Trophoblast cell (in vitro differentiated cells and primary cell): ENCODE data around the gene NLRP3.

Source experiments
- DNase-seq, 2 donors: peaks; one replicate each; pipeline ENCODE4 v3.0.0-alpha.2; 2016
- H2AFZ ChIP-seq: 2 replicates; pipeline ENCODE4 v1.6.1; 2013; ENCODE audit warnings: low read length, moderate library complexity, mild to moderate bottlenecking; ENCODE audit not compliant: insufficient read depth, poor library complexity
- H2AK5ac ChIP-seq: 2 replicates; pipeline ENCODE4 v1.6.1; 2013; ENCODE audit warnings: mild to moderate bottlenecking, low read length
- H2BK120ac ChIP-seq: 2 replicates; pipeline ENCODE4 v1.6.1; 2013; ENCODE audit warnings: low read length, mild to moderate bottlenecking, moderate library complexity; ENCODE audit not compliant: insufficient read depth, poor library complexity
- H2BK12ac ChIP-seq: 2 replicates; pipeline ENCODE4 v1.6.1; 2013; ENCODE audit warnings: mild to moderate bottlenecking, low read length, moderate library complexity
- H2BK5ac ChIP-seq: 2 replicates; pipeline ENCODE4 v1.6.1; 2013; ENCODE audit warnings: low read length, low read depth, moderate library complexity, mild to moderate bottlenecking; ENCODE audit not compliant: poor library complexity
- H3K14ac ChIP-seq: 2 replicates; pipeline ENCODE4 v1.6.1; 2013; ENCODE audit warnings: mild to moderate bottlenecking, low read length
- H3K18ac ChIP-seq: 2 replicates; pipeline ENCODE4 v1.6.1; 2013; ENCODE audit warnings: mild to moderate bottlenecking, low read length
- H3K23ac ChIP-seq: 2 replicates; pipeline ENCODE4 v1.6.1; 2013; ENCODE audit warnings: low read length
- H3K27ac ChIP-seq: 2 replicates; pipeline ENCODE4 v1.5.1; 2013; ENCODE audit warnings: low read depth, mild to moderate bottlenecking, inconsistent platforms, low read length, moderate library complexity
- H3K27me3 ChIP-seq: 2 replicates; pipeline ENCODE4 v1.6.1; 2013; ENCODE audit warnings: inconsistent platforms, mild to moderate bottlenecking, low read length, moderate library complexity; ENCODE audit not compliant: insufficient read depth
- H3K36me3 ChIP-seq, 2 experiments: 1 replicate in 1 of 2; 2 replicates in 1 of 2; pipeline ENCODE4 v1.6.1; 2013; ENCODE audit warnings: low read length in 2 of 2, mild to moderate bottlenecking in 2 of 2, moderate library complexity in 1 of 2; ENCODE audit not compliant: insufficient read depth in 2 of 2, control insufficient read depth in 1 of 2
- H3K4ac ChIP-seq: 2 replicates; pipeline ENCODE4 v1.6.1; 2013; ENCODE audit warnings: low read depth, mild to moderate bottlenecking, low read length, moderate library complexity
- H3K4me1 ChIP-seq, 2 experiments: 1 replicate in 1 of 2; 2 replicates in 1 of 2; pipeline ENCODE4 v1.6.1; 2013; ENCODE audit warnings: low read length in 2 of 2, mild to moderate bottlenecking in 2 of 2, moderate library complexity in 1 of 2; ENCODE audit not compliant: insufficient read depth in 2 of 2, control insufficient read depth in 1 of 2
- H3K4me2 ChIP-seq: 2 replicates; pipeline ENCODE4 v1.6.1; 2013; ENCODE audit warnings: inconsistent platforms, mild to moderate bottlenecking, low read length, moderate library complexity
- H3K4me3 ChIP-seq: 2 replicates; pipeline ENCODE4 v1.5.1; 2013; ENCODE audit warnings: mild to moderate bottlenecking, low read depth, low read length, inconsistent platforms
- H3K79me1 ChIP-seq: one replicate; pipeline ENCODE4 v1.6.1; 2013; ENCODE audit warnings: low read length
- H3K79me2 ChIP-seq: 2 replicates; pipeline ENCODE4 v1.6.1; 2013; ENCODE audit warnings: low read length, mild to moderate bottlenecking; ENCODE audit not compliant: control insufficient read depth, insufficient read depth, poor library complexity
- H3K9ac ChIP-seq: 2 replicates; pipeline ENCODE4 v1.6.1; 2013; ENCODE audit warnings: mild to moderate bottlenecking, low read length
- H3K9me3 ChIP-seq: 2 replicates; pipeline ENCODE4 v1.6.1; 2013; ENCODE audit warnings: low read depth, mild to moderate bottlenecking, control low read depth, inconsistent platforms, low read length; ENCODE audit not compliant: insufficient read depth
- H4K12ac ChIP-seq: 2 replicates; pipeline ENCODE4 v1.6.1; 2013; ENCODE audit warnings: low read depth, mild to moderate bottlenecking, low read length, moderate library complexity
- H4K8ac ChIP-seq: 2 replicates; pipeline ENCODE4 v1.6.1; 2013; ENCODE audit warnings: low read depth, mild to moderate bottlenecking, low read length, moderate library complexity
- H4K91ac ChIP-seq: one replicate; pipeline ENCODE4 v1.6.1; 2013; ENCODE audit warnings: low read depth, mild to moderate bottlenecking, low read length, moderate library complexity
- WGBS: extraction: QIAGEN DNeasy Blood & Tissue Kit; methylation state at CpG from one replicate; pipeline ENCODE4 v1.1.7; 2013; ENCODE audit warnings: missing lambda C conversion rate; ENCODE audit not compliant: insufficient read length, insufficient coverage; ENCODE audit errors: extremely low coverage; 5-methylcytosine and 5-hydroxymethylcytosine counted together

The NLRP3 gene

DNA sequence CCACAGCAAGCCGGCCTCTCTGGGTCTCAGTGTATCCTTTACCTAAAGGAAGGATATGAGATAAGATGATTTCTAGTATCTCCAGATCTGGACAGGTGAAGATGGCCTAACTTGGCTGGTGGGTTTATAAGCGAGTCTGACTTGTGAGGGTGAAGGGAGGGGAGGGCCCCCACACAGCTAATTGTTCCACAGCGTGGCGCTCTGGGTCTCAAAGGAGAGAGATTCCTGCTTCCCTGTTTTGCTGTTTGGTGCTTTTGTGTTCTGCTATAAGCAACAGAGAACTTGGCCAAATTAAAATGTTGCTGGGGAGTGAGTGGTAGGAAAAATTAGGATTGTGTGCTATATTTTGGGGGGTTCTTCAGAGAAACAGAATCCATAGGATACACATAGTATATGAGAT is 28.9 kb upstream of the NLRP3 start:
- no peak overlapping the region for H4K12ac ChIP-seq
- H4K8ac ChIP-seq = no peak overlapping the region
- H3K27ac ChIP-seq = no peak overlapping the region
- no peak overlapping the region for H3K9ac ChIP-seq
- no peak overlapping the region for H2BK12ac ChIP-seq
- no peak overlapping the region for H3K4me3 ChIP-seq
- peaks cover 6 to 9% of the 10 kb centered on the region in 2 experiments for H3K4me1 ChIP-seq
- no peak overlapping the region for H2AFZ ChIP-seq
- H3K79me2 ChIP-seq = peaks cover 2% of the 10 kb centered on the region
- H3K4ac ChIP-seq = no peak overlapping the region
- H2BK5ac ChIP-seq = no peak overlapping the region
- no peaks in the 10 kb centered on the region for H3K27me3 ChIP-seq
- DNase-seq = no peak
- H2BK120ac ChIP-seq = no peak overlapping the region
- H3K9me3 ChIP-seq = peaks cover 5% of the 10 kb centered on the region
- H3K79me1 ChIP-seq = peaks cover 7% of the 10 kb centered on the region
- peak overlapping the region; percentile 53 for H3K14ac ChIP-seq
- no peak overlapping the region for H4K91ac ChIP-seq
- no peak overlapping the region for H3K4me2 ChIP-seq
- H3K18ac ChIP-seq = no peak overlapping the region
- H2AK5ac ChIP-seq = no peak overlapping the region
- no peak overlapping the region for H3K23ac ChIP-seq
- H3K36me3 ChIP-seq = no peaks in the 10 kb centered on the region
- WGBS = no CpG with 5 or more reads among the region's 4 CpGs

DNA sequence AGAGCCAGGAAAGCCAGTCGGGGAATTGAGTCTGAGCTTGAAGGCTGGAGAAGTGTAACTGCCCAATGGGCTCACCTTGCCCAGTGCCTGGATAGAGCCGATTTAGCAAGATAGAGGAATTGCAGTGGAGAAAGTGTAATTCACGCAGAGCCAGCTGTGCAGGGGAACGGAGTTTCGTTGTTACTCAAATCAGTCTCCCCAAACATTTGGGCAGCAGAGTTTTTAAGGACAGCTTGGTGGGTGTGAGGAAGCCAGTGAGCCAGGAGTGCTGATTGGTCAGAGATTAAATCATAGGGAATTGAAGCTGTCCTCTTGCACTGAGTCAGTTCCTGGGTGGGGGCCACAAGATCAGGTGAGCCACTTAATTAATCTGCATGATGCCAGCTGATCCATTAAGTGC is 28.4 kb upstream of the NLRP3 start:
- peaks cover 9% of the 10 kb centered on the region for H3K79me1 ChIP-seq
- no peak overlapping the region for H3K4ac ChIP-seq
- H3K4me1 ChIP-seq = peaks cover 6 to 9% of the 10 kb centered on the region in 2 experiments
- H3K79me2 ChIP-seq = peaks cover 2% of the 10 kb centered on the region
- H4K8ac ChIP-seq = no peak overlapping the region
- H3K36me3 ChIP-seq = no peaks in the 10 kb centered on the region
- peak overlapping the region; percentile 21 for H4K91ac ChIP-seq
- WGBS = no CpG with 5 or more reads among the region's 5 CpGs
- H2BK5ac ChIP-seq = no peak overlapping the region
- no peak overlapping the region for H3K4me3 ChIP-seq
- H3K18ac ChIP-seq = peak overlapping the region; percentile 30
- H3K9ac ChIP-seq = no peak overlapping the region
- H3K23ac ChIP-seq = no peak overlapping the region
- peak overlapping the region; percentile 68 for H2BK12ac ChIP-seq
- H3K9me3 ChIP-seq = peaks cover 5% of the 10 kb centered on the region
- H3K27ac ChIP-seq = no peak overlapping the region
- H3K14ac ChIP-seq = no peak overlapping the region
- no peak overlapping the region for H2AFZ ChIP-seq
- H4K12ac ChIP-seq = no peak overlapping the region
- H2AK5ac ChIP-seq = no peak overlapping the region
- DNase-seq = no peak
- H2BK120ac ChIP-seq = peak overlapping the region; percentile 77
- no peak overlapping the region for H3K4me2 ChIP-seq
- no peaks in the 10 kb centered on the region for H3K27me3 ChIP-seq

DNA sequence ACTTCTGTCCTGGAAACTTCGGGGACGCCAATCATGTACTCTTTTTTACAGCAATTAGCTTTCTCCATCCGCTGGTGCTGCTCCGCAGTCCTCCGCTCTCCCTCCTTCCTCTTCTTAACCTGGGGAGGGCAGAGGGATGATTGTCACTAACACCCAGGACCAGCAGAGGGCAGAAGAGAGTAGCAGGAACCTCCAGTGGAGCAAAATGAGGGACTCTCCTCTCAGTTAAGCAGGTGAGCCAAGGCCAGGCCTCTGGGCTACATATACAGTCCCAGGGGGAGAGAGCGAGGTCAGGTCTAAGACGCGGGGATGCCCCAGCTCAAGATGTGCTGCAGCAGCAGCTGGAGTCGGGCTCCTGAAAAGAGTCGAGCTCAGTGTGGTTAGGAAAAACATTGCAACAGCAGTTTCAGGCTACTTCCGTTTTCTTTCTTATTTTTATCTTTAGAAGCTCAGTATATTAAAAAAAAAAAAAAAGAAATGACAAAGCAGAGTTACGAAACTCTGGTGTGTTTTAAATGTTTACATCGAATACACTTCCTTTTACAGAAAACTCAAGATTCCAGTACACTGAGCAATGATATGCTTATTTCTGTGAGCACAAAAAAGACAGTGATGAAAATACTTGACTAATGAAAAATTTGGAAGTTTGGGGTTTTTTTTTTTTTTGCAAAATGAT is 25.7 kb upstream of the NLRP3 start:
- peaks cover 2% of the 10 kb centered on the region for H3K79me2 ChIP-seq
- H3K79me1 ChIP-seq = peaks cover 9% of the 10 kb centered on the region
- no peak overlapping the region for H4K12ac ChIP-seq
- H3K4me3 ChIP-seq = no peak overlapping the region
- peaks cover 6 to 9% of the 10 kb centered on the region in 2 experiments for H3K4me1 ChIP-seq
- H3K27me3 ChIP-seq = no peaks in the 10 kb centered on the region
- H4K91ac ChIP-seq = no peak overlapping the region
- no peaks in the 10 kb centered on the region for H3K9me3 ChIP-seq
- H3K9ac ChIP-seq = no peak overlapping the region
- no peak overlapping the region for H3K27ac ChIP-seq
- no peak overlapping the region for H4K8ac ChIP-seq
- H3K4me2 ChIP-seq = no peak overlapping the region
- H3K4ac ChIP-seq = no peak overlapping the region
- H3K14ac ChIP-seq = no peak overlapping the region
- H3K23ac ChIP-seq = no peak overlapping the region
- no peaks in the 10 kb centered on the region for H3K36me3 ChIP-seq
- peak; percentile 82 to 94 for DNase-seq
- no peak overlapping the region for H3K18ac ChIP-seq
- no CpG with 5 or more reads among the region's 13 CpGs for WGBS
- no peak overlapping the region for H2BK12ac ChIP-seq
- no peak overlapping the region for H2BK120ac ChIP-seq
- H2BK5ac ChIP-seq = no peak overlapping the region
- no peak overlapping the region for H2AK5ac ChIP-seq
- no peak overlapping the region for H2AFZ ChIP-seq

DNA sequence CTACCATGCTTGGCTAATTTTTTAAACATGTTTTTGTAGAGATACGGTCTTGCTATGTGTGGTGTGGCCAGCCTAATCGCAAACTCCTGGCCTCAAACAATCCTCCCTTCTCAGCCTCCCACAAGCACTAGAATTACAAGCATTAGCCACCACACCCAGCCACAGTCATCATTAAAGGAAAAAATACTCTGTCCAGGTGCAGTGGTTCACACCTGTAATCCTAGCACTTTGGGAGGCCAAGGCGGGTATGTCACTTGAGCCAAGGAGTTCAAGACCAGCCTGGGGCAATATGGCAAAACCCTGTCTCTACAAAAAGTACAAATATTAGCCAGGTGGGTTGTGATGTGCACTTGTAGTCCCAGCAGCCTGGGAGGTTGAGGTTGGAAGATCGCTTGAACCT is 25.0 kb upstream of the NLRP3 start:
- Histone ChIP-seq H3K27ac (no peak overlapping the region), H4K12ac (no peak overlapping the region), H3K14ac (peak overlapping the region; percentile 17), H3K9me3 (no peaks in the 10 kb centered on the region), H4K8ac (no peak overlapping the region), H3K4ac (no peak overlapping the region), H3K4me3 (no peak overlapping the region), H3K9ac (no peak overlapping the region), H2BK12ac (peak overlapping the region; percentile 5), H3K36me3 (no peaks in the 10 kb centered on the region), H3K4me1 (peaks cover 6 to 9% of the 10 kb centered on the region in 2 experiments), H2BK120ac (peak overlapping the region; percentile 63), H3K18ac (no peak overlapping the region), H4K91ac (peak overlapping the region; percentile 59), H3K79me1 (peaks cover 9% of the 10 kb centered on the region), H2BK5ac (no peak overlapping the region), H2AFZ (no peak overlapping the region), H3K79me2 (peaks cover 2% of the 10 kb centered on the region), H3K4me2 (no peak overlapping the region), H3K23ac (no peak overlapping the region), H2AK5ac (no peak overlapping the region), H3K27me3 (no peaks in the 10 kb centered on the region)
- peak; percentile 88 to 96 for DNase-seq
- WGBS = no CpG with 5 or more reads among the region's 4 CpGs
